Activated CD8-positive, alpha-beta T cell treated with anti-CD3 and anti-CD28 coated beads, Interleukin-2, amount 10 ng/mL, durations not matched to agents 7 days and 5 days (primary cell): ENCODE measurements around the gene MAGEB10. TPM values are rescaled to one million over a fixed set of nuclear protein-coding genes. Genes with fewer than 3 reads are reported as not detected.
"Not testable (repeated sequence)": the region's sequence is repeated elsewhere in the genome, so short reads cannot be mapped to it uniquely, and the experiment has no call there.

ENCODE experiments used
- ATAC-seq: fragments of 150-1000 bp; cut with Tn5 transposase; one replicate; pipeline ENCODE4 v1.10.0; 2021; ENCODE audit warnings: moderate library complexity
- CTCF ChIA-PET: fragments of 350-600 bp; sonication (Branson Sonifier 250); formaldehyde crosslinking; loops from one replicate; lab custom pipeline; 2021; ENCODE audit warnings: antibody characterized with exemption; lab: Charles Lee
- POLR2A ChIA-PET: fragments of 350-600 bp; sonication (Branson Sonifier 250); formaldehyde crosslinking; loops from one replicate; lab custom pipeline; 2021; ENCODE audit warnings: antibody characterized with exemption; lab: Charles Lee
- DNase-seq: peaks from one replicate; pipeline ENCODE4 v3.0.0-alpha.2; 2020
- H3K27ac Mint-ChIP-seq: one replicate; pipeline ENCODE4 v1.8.0; 2021; ENCODE audit warnings: mild to moderate bottlenecking, mixed read lengths
- H3K27me3 Mint-ChIP-seq: one replicate; pipeline ENCODE4 v1.8.0; 2021; ENCODE audit warnings: low read depth, mixed read lengths
- H3K36me3 Mint-ChIP-seq: one replicate; pipeline ENCODE4 v1.8.0; 2021; ENCODE audit warnings: low read depth, mixed read lengths
- H3K4me1 Mint-ChIP-seq: one replicate; pipeline ENCODE4 v1.8.0; 2021; ENCODE audit warnings: low read depth, mixed read lengths
- H3K4me3 Mint-ChIP-seq: one replicate; pipeline ENCODE4 v1.8.0; 2021; ENCODE audit warnings: mild to moderate bottlenecking, mixed read lengths
- H3K9me3 Mint-ChIP-seq: one replicate; pipeline ENCODE4 v1.8.0; 2022; ENCODE audit warnings: mixed read lengths; ENCODE audit not compliant: insufficient read depth
- total RNA-seq, 2 experiments: library from RNA; stranded (reverse); gene quantifications; one replicate each; pipeline ENCODE4 v1.2.3, GENCODE V29; 2021

MAGEB10 gene
- total RNA-seq = not detected

GRCh38 chrX:27807690-27808089, at the start of gene MAGEB10:
Gene MAGEB10 (plus strand): TSS chrX:27807990. CDS start chrX:27821307, 13,317 bp downstream.
- DNase-seq (no peak), ATAC-seq (no peak)
- Mint-ChIP-seq H3K4me1 (no peaks in the 10 kb centered on the region), H3K36me3 (no peaks in the 10 kb centered on the region), H3K4me3 (no peak within 1 kb of the TSS), H3K27ac (no peak within 1 kb of the TSS), H3K9me3 (no peaks in the 10 kb centered on the region), H3K27me3 (no peaks in the 10 kb centered on the region)
- ChIA-PET CTCF (no interaction called here), POLR2A (no interaction called here)

GRCh38 chrX:27765718-27766117, 42.1 kb upstream of the MAGEB10 start:
- ChIA-PET POLR2A (no interaction called here), CTCF (no interaction called here)
- Mint-ChIP-seq H3K4me3 (no peak overlapping the region), H3K27ac (no peak overlapping the region), H3K9me3 (no peaks in the 10 kb centered on the region), H3K27me3 (no peaks in the 10 kb centered on the region), H3K4me1 (no peaks in the 10 kb centered on the region), H3K36me3 (no peaks in the 10 kb centered on the region)
- ATAC-seq (no peak), DNase-seq (no peak)

GRCh38 chrX:27767387-27767786, 40.4 kb upstream of the MAGEB10 start:
- Mint-ChIP-seq H3K4me3 (no peak overlapping the region), H3K9me3 (no peaks in the 10 kb centered on the region), H3K27me3 (no peaks in the 10 kb centered on the region), H3K4me1 (no peaks in the 10 kb centered on the region), H3K27ac (no peak overlapping the region), H3K36me3 (no peaks in the 10 kb centered on the region)
- ChIA-PET POLR2A (no interaction called here), CTCF (no interaction called here)
- no peak for ATAC-seq
- no peak for DNase-seq

- Mint-ChIP-seq H3K4me1 (no peaks in the 10 kb centered on the region), H3K4me3 (no peak overlapping the region), H3K27me3 (no peaks in the 10 kb centered on the region), H3K36me3 (no peaks in the 10 kb centered on the region), H3K9me3 (no peaks in the 10 kb centered on the region), H3K27ac (no peak overlapping the region)
- no peak for ATAC-seq
- DNase-seq = no peak
- ChIA-PET POLR2A (no interaction called here), CTCF (no interaction called here)
These were observed 31.8 kb upstream of the MAGEB10 start for GRCh38 chrX:27775984-27776383.

GRCh38 chrX:27796640-27797257, 11.0 kb upstream of the MAGEB10 start:
- POLR2A ChIA-PET = no interaction called here
- CTCF ChIA-PET = no interaction called here
- no peak for DNase-seq
- no peak overlapping the region for H3K27ac Mint-ChIP-seq
- H3K9me3 Mint-ChIP-seq = no peaks in the 10 kb centered on the region
- no peak overlapping the region for H3K4me3 Mint-ChIP-seq
- no peak for ATAC-seq
- H3K36me3 Mint-ChIP-seq = no peaks in the 10 kb centered on the region
- no peaks in the 10 kb centered on the region for H3K27me3 Mint-ChIP-seq
- H3K4me1 Mint-ChIP-seq = no peaks in the 10 kb centered on the region

GRCh38 chrX:27797575-27797974, 10.2 kb upstream of the MAGEB10 start:
- H3K9me3 Mint-ChIP-seq = no peaks in the 10 kb centered on the region
- H3K27ac Mint-ChIP-seq = no peak overlapping the region
- POLR2A ChIA-PET = no interaction called here
- H3K4me3 Mint-ChIP-seq = no peak overlapping the region
- no peaks in the 10 kb centered on the region for H3K4me1 Mint-ChIP-seq
- H3K27me3 Mint-ChIP-seq = no peaks in the 10 kb centered on the region
- ATAC-seq = no peak
- CTCF ChIA-PET = no interaction called here
- H3K36me3 Mint-ChIP-seq = no peaks in the 10 kb centered on the region
- no peak for DNase-seq

- POLR2A ChIA-PET = no interaction called here
- H3K36me3 Mint-ChIP-seq = no peaks in the 10 kb centered on the region
These were observed 436 bp downstream of the MAGEB10 start for GRCh38 chrX:27808226-27808625.

GRCh38 chrX:27808991-27809859, 1.4 kb downstream of the MAGEB10 start:
- ATAC-seq, CTCF ChIA-PET, H3K4me3 Mint-ChIP-seq, POLR2A ChIA-PET, H3K27ac Mint-ChIP-seq, H3K36me3 Mint-ChIP-seq, DNase-seq, H3K9me3 Mint-ChIP-seq, H3K4me1 Mint-ChIP-seq, H3K27me3 Mint-ChIP-seq: not testable (repeated sequence)

More at GRCh38 chrX:27808226-27808625, 436 bp downstream of the MAGEB10 start:
- no peak for DNase-seq
- no peaks in the 10 kb centered on the region for H3K9me3 Mint-ChIP-seq
- H3K27me3 Mint-ChIP-seq = no peaks in the 10 kb centered on the region
- no peaks in the 10 kb centered on the region for H3K4me1 Mint-ChIP-seq
- ATAC-seq = no peak
- CTCF ChIA-PET = no interaction called here
- no peak overlapping the region for H3K27ac Mint-ChIP-seq
- no peak overlapping the region for H3K4me3 Mint-ChIP-seq

GRCh38 chrX:27815209-27815608, 7.4 kb downstream of the MAGEB10 start:
- no peak for DNase-seq
- ATAC-seq = no peak
- H3K27me3 Mint-ChIP-seq = no peaks in the 10 kb centered on the region
- H3K27ac Mint-ChIP-seq = no peak overlapping the region
- ChIA-PET POLR2A (no interaction called here), CTCF (no interaction called here)
- H3K4me3 Mint-ChIP-seq = no peak overlapping the region
- H3K9me3 Mint-ChIP-seq = no peaks in the 10 kb centered on the region
- H3K36me3 Mint-ChIP-seq = no peaks in the 10 kb centered on the region
- no peaks in the 10 kb centered on the region for H3K4me1 Mint-ChIP-seq

GRCh38 chrX:27823812-27824211, 16.0 kb downstream of the MAGEB10 start:
- no peaks in the 10 kb centered on the region for H3K27me3 Mint-ChIP-seq
- ATAC-seq = no peak
- no peaks in the 10 kb centered on the region for H3K36me3 Mint-ChIP-seq
- ChIA-PET CTCF (no interaction called here), POLR2A (no interaction called here)
- H3K4me1 Mint-ChIP-seq = no peaks in the 10 kb centered on the region
- H3K4me3 Mint-ChIP-seq = no peak overlapping the region
- no peaks in the 10 kb centered on the region for H3K9me3 Mint-ChIP-seq
- DNase-seq = no peak
- no peak overlapping the region for H3K27ac Mint-ChIP-seq

- ATAC-seq (no peak), DNase-seq (no peak)
- no peak overlapping the region for H3K27ac Mint-ChIP-seq
- no peaks in the 10 kb centered on the region for H3K27me3 Mint-ChIP-seq
- no peak overlapping the region for H3K4me3 Mint-ChIP-seq
- ChIA-PET POLR2A (no interaction called here), CTCF (no interaction called here)
- H3K4me1 Mint-ChIP-seq = no peaks in the 10 kb centered on the region
- no peaks in the 10 kb centered on the region for H3K9me3 Mint-ChIP-seq
- H3K36me3 Mint-ChIP-seq = no peaks in the 10 kb centered on the region
These were observed 30.4 kb downstream of the MAGEB10 start for GRCh38 chrX:27838185-27838584.

GRCh38 chrX:27840881-27841280, 33.1 kb downstream of the MAGEB10 start:
- ChIA-PET POLR2A (no interaction called here), CTCF (no interaction called here)
- ATAC-seq (no peak), DNase-seq (no peak)
- no peaks in the 10 kb centered on the region for H3K4me1 Mint-ChIP-seq
- no peaks in the 10 kb centered on the region for H3K27me3 Mint-ChIP-seq
- no peaks in the 10 kb centered on the region for H3K9me3 Mint-ChIP-seq
- H3K27ac Mint-ChIP-seq = no peak overlapping the region
- H3K36me3 Mint-ChIP-seq = no peaks in the 10 kb centered on the region
- no peak overlapping the region for H3K4me3 Mint-ChIP-seq
